ENCODE results near the gene EMILIN2. TPM values are rescaled to one million over a fixed set of nuclear protein-coding genes. Genes with fewer than 3 reads are reported as not detected.

Gene EMILIN2
- total RNA-seq, 1 donor from 2014 or later: 19.2 TPM

GRCh38 chr18:2932247-2933181, 85.7 kb downstream of the EMILIN2 start:
- no peaks in the 10 kb centered on the region for H3K4me1 Mint-ChIP-seq
- no peak overlapping the region for H3K27ac Mint-ChIP-seq (ENCODE audit: unreplicated experiment)
- H3K27me3 Mint-ChIP-seq (ENCODE audit: low read depth): no peaks in the 10 kb centered on the region
- H3K9me3 Mint-ChIP-seq: no peaks in the 10 kb centered on the region
- DNase-seq (ENCODE audit: low read depth, low spot score): peak; percentile 32
- H3K4me3 Mint-ChIP-seq: no peak overlapping the region
- TF ChIP-seq CTCF (conservative IDR thresholded peaks at IDR 0.05): peak; percentile 96
- no peaks in the 10 kb centered on the region for H3K36me3 Mint-ChIP-seq (ENCODE audit: low read depth)

- Mint-ChIP-seq H3K9me3 (no peaks in the 10 kb centered on the region), H3K27me3 (ENCODE audit: low read depth) (no peaks in the 10 kb centered on the region), H3K4me3 (no peak overlapping the region), H3K27ac (ENCODE audit: unreplicated experiment) (no peak overlapping the region), H3K4me1 (no peaks in the 10 kb centered on the region), H3K36me3 (ENCODE audit: low read depth) (no peaks in the 10 kb centered on the region)
- DNase-seq (ENCODE audit: low read depth, low spot score): no peak
- TF ChIP-seq CTCF (conservative IDR thresholded peaks at IDR 0.05): no peak
Observed at GRCh38 chr18:2933995-2934394, 87.2 kb downstream of the EMILIN2 start.

GRCh38 chr18:2935438-2936192, 88.8 kb downstream of the EMILIN2 start:
- DNase-seq (ENCODE audit: low read depth, low spot score): no peak

GRCh38 chr18:2939317-2939716, 92.5 kb downstream of the EMILIN2 start:
- Mint-ChIP-seq H3K27me3 (ENCODE audit: low read depth) (no peaks in the 10 kb centered on the region), H3K27ac (ENCODE audit: unreplicated experiment) (no peak overlapping the region), H3K4me1 (no peaks in the 10 kb centered on the region), H3K36me3 (ENCODE audit: low read depth) (no peaks in the 10 kb centered on the region), H3K4me3 (no peak overlapping the region), H3K9me3 (no peaks in the 10 kb centered on the region)
- TF ChIP-seq CTCF (conservative IDR thresholded peaks at IDR 0.05): no peak
- DNase-seq (ENCODE audit: low read depth, low spot score): no peak

More at GRCh38 chr18:2935438-2936192, 88.8 kb downstream of the EMILIN2 start:
- TF ChIP-seq CTCF (conservative IDR thresholded peaks at IDR 0.05): no peak
- H3K36me3 Mint-ChIP-seq (ENCODE audit: low read depth): no peaks in the 10 kb centered on the region
- no peaks in the 10 kb centered on the region for H3K9me3 Mint-ChIP-seq
- H3K27ac Mint-ChIP-seq (ENCODE audit: unreplicated experiment): peak overlapping the region; percentile 10
- H3K4me3 Mint-ChIP-seq: no peak overlapping the region
- no peaks in the 10 kb centered on the region for H3K4me1 Mint-ChIP-seq
- H3K27me3 Mint-ChIP-seq (ENCODE audit: low read depth): no peaks in the 10 kb centered on the region

GRCh38 chr18:2948038-2948437, 101.2 kb downstream of the EMILIN2 start:
- Mint-ChIP-seq H3K27ac (ENCODE audit: unreplicated experiment) (no peak overlapping the region), H3K4me1 (peaks cover 4% of the 10 kb centered on the region), H3K9me3 (no peaks in the 10 kb centered on the region), H3K27me3 (ENCODE audit: low read depth) (no peaks in the 10 kb centered on the region), H3K4me3 (no peak overlapping the region), H3K36me3 (ENCODE audit: low read depth) (peaks cover 9% of the 10 kb centered on the region)
- TF ChIP-seq CTCF (conservative IDR thresholded peaks at IDR 0.05): peak; percentile 46
- DNase-seq (ENCODE audit: low read depth, low spot score): no peak

Measured in neural crest cell (in vitro differentiated cells).